ENCODE results near the gene ARMC3.
A peak's percentile ranks its signal among the peaks of the same experiment; 100 is the strongest.

ARMC3 gene

DNA sequence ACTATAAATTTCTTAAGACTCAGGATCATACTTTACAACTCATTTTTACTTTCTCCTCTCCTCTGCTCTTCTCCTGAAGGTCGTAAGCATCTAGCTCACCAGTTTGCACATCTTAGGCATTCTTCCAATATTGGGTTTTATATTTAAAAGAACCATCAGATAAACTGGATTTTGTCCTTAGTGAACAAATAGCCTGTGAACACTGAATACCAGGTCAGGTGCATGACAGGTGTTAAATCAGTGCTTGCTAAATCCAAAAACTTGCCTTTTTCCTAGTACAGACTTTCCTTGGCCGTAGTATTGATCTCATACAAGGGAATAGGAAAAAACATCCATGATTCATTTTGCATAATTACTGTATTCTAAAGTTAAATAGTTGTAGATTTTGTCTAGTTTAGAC lies 53.0 kb downstream of the ARMC3 start:
- intact Hi-C loops (cut with DNase I): loop anchor here (5.0 to 10.0 kb wide), 2 partner anchors 269 to 726 kb away; partner anchors contain the start of gene PIP4K2A

DNA sequence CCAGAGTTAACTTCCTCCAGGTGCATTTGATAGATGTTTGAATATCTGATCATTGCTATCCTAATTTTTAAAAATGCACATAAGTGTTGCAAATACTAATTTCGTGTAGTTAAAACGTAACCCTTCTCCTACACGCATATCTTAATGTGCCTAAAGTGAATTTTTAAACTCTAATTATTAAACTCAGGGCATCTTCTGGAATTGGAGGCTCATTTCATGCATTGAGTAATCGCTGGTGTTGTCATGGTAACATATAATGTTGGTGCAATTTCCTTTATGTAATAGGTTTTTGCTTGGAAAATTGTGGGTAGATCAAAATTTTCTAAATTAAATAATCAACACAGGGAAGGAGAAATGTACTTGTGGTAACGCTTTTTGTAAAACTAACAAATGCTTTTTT lies 56.2 kb downstream of the ARMC3 start:
- intact Hi-C loops (cut with DNase I): loop anchor here (5.0 to 10.0 kb wide), 2 partner anchors 272 to 729 kb away; partner anchors contain the start of gene PIP4K2A
- no peak for DNase-seq

More for the DNA sequence above, 53.0 kb downstream of the ARMC3 start:
- no peak for DNase-seq

GRCh38 chr10:22986771-22987542 lies 59.1 kb downstream of the ARMC3 start:
- DNase-seq: no peak
- intact Hi-C loops (cut with DNase I): loop anchor here (5.0 to 10.0 kb wide), 2 partner anchors 665 to 732 kb away; partner anchors contain the start of gene BMI1

GRCh38 chr10:22988581-22989360 lies 60.9 kb downstream of the ARMC3 start:
- peak; percentile 17 to 91 (median 72) for DNase-seq
- intact Hi-C loops (cut with DNase I): loop anchor here (2.0 to 10.0 kb wide), 3 partner anchors 48 to 734 kb away; partner anchors contain the start of gene BMI1

- DNase-seq: no peak
- intact Hi-C loops (cut with DNase I): loop anchor here (5.0 to 10.0 kb wide), 2 partner anchors 74 to 988 kb away; partner anchors contain the start of gene DNAJC1
Measured at GRCh38 chr10:22990443-22990842, 62.6 kb downstream of the ARMC3 start.

DNA sequence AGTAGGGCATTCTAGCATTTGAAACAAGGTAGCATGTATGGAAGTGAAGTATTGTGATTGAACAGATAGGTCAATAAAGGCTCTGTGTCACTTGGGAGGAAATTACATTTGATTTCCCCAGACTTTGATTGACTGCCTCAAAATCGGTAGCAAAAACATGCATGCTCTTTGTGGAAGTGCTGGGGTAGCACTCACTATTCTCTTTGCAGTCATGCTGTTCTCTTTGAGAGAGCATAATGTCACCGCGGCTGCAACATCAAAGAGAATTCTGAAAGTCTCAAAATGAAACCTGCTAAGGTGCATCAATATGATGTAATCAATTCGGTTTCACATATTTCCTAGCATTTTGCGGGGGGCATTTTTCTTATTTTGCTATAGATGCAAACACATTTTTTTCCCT lies 64.2 kb downstream of the ARMC3 start:
- intact Hi-C loops (cut with DNase I): loop anchor here (5.0 to 10.0 kb wide), 2 partner anchors 73 to 990 kb away; partner anchors contain the start of gene DNAJC1
- DNase-seq: no peak

GRCh38 chr10:22992621-22993020 lies 64.8 kb downstream of the ARMC3 start:
- DNase-seq: no peak
- intact Hi-C loops (cut with DNase I): loop anchor here (5.0 to 10.0 kb wide), 2 partner anchors 72 to 990 kb away; partner anchors contain the start of gene DNAJC1

DNA sequence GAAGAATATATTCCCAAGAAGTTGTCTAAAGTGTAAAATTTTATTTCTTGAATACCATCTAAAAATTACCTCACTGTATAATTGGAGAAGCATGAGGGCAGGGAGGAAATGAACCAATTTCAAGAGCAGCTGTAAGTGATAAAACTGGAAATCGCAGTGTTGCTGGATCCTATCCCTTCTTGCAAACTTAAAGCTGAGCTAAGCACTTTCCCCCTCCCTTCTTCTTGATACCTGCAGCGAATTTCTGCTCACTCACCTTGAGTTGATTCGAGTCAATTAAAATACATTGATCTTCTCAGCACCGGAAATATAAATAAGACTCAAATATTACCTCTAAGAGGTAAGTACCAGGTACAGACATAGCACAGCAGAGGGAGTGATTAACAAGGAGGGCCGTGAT lies 65.5 kb downstream of the ARMC3 start:
- intact Hi-C loops (cut with DNase I): loop anchor here (5.0 to 10.0 kb wide), 2 partner anchors 71 to 991 kb away; partner anchors contain the start of gene DNAJC1

DNA sequence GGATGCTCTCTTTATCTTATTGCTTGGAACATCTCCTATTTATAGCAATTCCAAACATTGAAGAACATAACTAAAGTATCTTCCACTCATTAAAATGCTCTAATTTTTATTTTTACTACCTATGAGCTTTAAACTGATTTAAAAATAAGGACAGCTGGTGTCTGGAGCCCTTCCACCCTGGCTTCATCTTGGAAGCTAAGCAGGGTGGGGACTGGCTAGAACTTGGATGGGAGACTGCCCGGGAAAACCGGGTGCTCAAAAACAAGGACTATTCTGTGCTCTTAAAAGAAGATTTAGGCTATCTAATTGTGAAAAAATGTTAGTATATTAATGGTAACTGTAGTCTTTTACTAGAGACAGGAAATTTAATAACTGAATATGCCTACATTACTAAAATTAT lies 69.2 kb downstream of the ARMC3 start:
- intact Hi-C loops (cut with DNase I): loop anchor here (10.0 kb wide), 1 partner anchor 68 kb away; no protein-coding TSS in a partner anchor
- DNase-seq: peak in 19 of 42 donors; percentile 14 to 75 (median 44)

More for the DNA sequence above, 65.5 kb downstream of the ARMC3 start:
- DNase-seq: no peak

DNA sequence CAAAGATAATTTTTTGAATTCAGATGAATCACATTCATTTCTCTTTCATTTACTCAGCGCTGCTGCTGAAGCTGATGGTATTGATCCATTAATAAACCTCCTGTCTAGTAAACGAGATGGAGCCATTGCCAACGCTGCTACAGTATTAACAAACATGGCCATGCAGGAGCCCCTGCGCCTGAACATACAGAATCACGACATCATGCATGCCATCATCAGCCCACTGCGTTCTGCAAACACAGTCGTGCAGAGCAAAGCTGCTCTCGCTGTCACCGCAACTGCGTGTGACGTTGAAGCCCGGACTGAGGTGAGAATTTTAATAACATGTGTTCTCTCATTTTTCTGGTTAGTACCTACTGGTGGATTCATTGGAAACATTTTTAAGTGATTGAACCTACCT lies 70.2 kb downstream of the ARMC3 start:
- intact Hi-C loops (cut with DNase I): loop anchor here (10.0 kb wide), 1 partner anchor 67 kb away; no protein-coding TSS in a partner anchor
- DNase-seq: peak in 2 of 42 donors; percentile 9 to 30

GRCh38 chr10:22999942-23000341 lies 72.1 kb downstream of the ARMC3 start:
- intact Hi-C loops (cut with DNase I): loop anchor here (10.0 kb wide), 1 partner anchor 65 kb away; no protein-coding TSS in a partner anchor
- no peak for DNase-seq

DNA sequence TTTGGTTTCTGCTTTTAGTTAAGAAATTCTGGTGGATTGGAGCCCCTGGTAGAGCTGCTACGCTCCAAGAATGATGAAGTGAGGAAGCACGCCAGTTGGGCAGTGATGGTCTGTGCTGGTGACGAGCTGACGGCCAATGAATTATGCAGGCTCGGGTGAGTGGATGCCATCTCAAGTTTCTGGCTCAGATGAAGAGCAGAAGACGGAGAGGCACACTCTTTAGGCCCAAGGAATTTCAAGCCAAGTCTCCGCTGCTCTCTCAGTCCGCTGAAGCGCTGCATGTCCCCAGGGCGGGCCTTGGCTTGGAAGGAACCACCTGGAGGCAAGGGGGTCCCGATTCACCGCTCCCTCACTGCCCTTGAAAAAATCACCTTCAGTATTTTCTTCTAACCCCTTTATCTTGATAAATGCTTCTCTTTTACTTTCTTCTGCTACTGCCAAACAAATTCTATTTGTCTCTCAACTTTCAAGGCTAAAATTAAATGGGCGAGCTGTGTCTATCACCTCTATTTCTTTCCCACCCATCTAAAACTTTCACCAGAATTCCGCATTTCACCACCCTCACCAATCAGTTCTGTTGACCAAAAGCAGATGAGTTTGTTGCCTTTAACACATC lies 74.2 kb downstream of the ARMC3 start:
- intact Hi-C loops (cut with DNase I): no loop called here
- peak in 3 of 42 donors; percentile 16 to 64 (median 20) for DNase-seq

DNA sequence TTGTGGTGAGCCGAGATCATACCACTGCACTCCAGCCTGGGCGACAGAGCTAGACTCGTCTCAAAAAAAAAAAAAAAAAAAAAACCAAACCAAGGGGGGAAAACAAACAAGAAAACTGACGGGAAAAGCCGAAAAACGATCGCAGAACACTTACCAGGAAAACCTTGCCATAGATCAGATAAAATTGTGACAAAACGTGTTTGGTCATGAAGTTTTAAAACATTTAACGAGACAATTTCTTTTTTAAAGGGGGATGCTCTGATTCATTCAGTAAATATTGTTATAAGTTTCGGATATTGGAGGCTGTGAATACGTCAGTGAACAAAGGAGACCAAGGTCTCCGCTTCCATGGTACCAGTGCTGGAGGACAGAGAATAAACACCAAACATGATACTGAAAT lies 77.3 kb downstream of the ARMC3 start:
- intact Hi-C loops (cut with DNase I): no loop called here
- no peak for DNase-seq

- intact Hi-C loops (cut with DNase I): no loop called here
- no peak for DNase-seq
Measured at GRCh38 chr10:23013581-23014335, 85.9 kb downstream of the ARMC3 start.

DNA sequence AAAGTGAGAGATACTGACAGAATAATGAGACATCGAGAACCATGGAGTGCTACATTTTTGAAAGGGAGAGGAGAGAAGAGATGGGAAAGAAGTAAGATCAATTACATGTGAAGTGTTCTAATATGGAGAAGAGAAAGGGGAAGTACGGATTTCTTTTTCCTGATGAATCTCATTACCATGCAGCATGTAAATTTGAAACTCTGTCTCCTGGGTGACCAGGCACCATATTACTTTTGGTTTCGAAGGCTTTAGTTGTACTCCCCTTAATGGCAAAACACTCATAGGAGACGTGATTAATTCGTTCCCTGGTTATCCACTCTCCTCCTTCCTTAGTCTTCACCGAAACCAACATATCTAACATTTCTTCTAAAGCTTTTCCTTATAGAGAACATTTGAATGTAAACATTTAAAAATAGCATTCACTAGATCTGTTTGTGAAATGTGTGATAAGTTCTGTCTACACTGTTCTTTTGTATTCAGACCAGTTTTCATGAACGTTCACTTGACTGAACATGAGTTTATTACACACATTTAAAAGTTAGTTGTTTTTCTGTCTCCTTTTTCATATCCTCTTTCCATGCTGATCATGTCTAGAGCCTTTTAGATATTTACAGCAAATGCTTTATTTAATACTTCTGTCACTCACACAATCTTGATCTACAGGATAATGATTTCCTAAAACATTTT lies 87.3 kb downstream of the ARMC3 start:
- DNase-seq: no peak
- intact Hi-C loops (cut with DNase I): no loop called here

DNA sequence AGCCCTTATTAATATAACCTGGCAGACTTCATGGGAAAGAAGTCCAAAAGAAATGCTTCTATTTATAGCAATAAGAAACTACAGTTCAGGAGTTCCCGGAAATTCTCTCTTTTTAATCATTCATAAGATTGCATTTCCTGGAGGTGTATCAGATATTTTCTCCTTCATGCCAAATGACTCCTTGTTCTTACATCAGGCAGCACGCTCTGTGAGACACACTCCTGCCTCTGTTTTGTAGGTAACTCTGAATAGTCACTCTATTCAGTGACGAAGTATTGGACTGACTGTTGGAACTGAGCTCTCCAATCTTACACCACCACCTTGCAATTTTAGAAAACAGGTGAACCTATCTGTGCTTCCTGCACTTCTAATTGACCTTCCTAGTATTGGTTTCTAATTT lies 88.8 kb downstream of the ARMC3 start:
- intact Hi-C loops (cut with DNase I): no loop called here
- no peak for DNase-seq

- DNase-seq: no peak
- intact Hi-C loops (cut with DNase I): no loop called here
Measured at GRCh38 chr10:23019633-23020032, 91.8 kb downstream of the ARMC3 start.

- DNase-seq: no peak
- intact Hi-C loops (cut with DNase I): no loop called here
Measured at GRCh38 chr10:23021430-23021829, 93.6 kb downstream of the ARMC3 start.

Measured in head of caudate nucleus (tissue), 42 donors.